Suprapubic skin (tissue), 3 donors: ENCODE data around the gene LRRC70.

Experiments used
- CTCF ChIP-seq, 2 donors: fragments of 200-600 bp in 1 of 2; fragments of 450-650 bp in 1 of 2; sonication (generic) in 1 of 2; IDR thresholded peaks; one replicate each; pipeline ENCODE4 v1.5.1; 2016 to 2019; ENCODE audit warnings: antibody characterized with exemption in 2 of 2, mild to moderate bottlenecking in 1 of 2, moderate library complexity in 1 of 2
- POLR2AphosphoS5 ChIP-seq, 3 donors: sonication (generic); formaldehyde crosslinking; IDR thresholded peaks; one replicate each; pipeline ENCODE4 v1.6.1; 2017; ENCODE audit warnings: antibody characterized with exemption in 3 of 3

GRCh38 chr5:62596691-62597090 lies 18.1 kb downstream of the LRRC70 start:
- TF ChIP-seq POLR2AphosphoS5 (IDR thresholded peaks at IDR 0.05) (no peak), CTCF (IDR thresholded peaks at IDR 0.05) (no peak)
